ENCODE data around the gene SNX2.
"Not testable (repeated sequence)": the region's sequence is repeated elsewhere in the genome, so short reads cannot be mapped to it uniquely, and the experiment has no call there.

SNX2 gene

DNA sequence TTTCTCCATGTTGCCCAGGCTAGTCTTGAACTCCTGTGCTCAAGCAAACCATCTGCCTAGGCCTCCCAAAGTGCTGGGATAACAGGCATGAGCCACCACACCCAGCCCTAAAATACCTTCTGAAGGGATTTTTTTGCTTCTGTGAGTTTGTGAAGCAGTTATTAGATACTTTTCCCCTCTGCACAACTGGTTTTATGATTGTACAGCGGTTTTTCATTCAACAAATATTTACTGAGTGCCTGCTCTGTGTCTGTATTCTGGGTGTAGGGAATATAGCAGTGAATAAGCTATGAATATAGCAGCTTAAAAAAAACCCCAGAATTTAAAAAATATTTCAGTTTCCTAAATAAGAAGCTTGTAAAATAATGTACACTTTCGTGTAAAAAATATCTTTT lies 72.8 kb downstream of the SNX2 start:
- H3K4me3 ChIP-seq (ENCODE audit: low read depth, low read length) = no peak overlapping the region
- TF ChIP-seq, protein P1, sequence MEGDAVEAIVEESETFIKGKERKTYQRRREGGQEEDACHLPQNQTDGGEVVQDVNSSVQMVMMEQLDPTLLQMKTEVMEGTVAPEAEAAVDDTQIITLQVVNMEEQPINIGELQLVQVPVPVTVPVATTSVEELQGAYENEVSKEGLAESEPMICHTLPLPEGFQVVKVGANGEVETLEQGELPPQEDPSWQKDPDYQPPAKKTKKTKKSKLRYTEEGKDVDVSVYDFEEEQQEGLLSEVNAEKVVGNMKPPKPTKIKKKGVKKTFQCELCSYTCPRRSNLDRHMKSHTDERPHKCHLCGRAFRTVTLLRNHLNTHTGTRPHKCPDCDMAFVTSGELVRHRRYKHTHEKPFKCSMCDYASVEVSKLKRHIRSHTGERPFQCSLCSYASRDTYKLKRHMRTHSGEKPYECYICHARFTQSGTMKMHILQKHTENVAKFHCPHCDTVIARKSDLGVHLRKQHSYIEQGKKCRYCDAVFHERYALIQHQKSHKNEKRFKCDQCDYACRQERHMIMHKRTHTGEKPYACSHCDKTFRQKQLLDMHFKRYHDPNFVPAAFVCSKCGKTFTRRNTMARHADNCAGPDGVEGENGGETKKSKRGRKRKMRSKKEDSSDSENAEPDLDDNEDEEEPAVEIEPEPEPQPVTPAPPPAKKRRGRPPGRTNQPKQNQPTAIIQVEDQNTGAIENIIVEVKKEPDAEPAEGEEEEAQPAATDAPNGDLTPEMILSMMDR (IDR thresholded peaks at IDR 0.05; ENCODE audit: borderline replicate concordance, insufficient read depth, low read depth, low read length) = no peak

DNA sequence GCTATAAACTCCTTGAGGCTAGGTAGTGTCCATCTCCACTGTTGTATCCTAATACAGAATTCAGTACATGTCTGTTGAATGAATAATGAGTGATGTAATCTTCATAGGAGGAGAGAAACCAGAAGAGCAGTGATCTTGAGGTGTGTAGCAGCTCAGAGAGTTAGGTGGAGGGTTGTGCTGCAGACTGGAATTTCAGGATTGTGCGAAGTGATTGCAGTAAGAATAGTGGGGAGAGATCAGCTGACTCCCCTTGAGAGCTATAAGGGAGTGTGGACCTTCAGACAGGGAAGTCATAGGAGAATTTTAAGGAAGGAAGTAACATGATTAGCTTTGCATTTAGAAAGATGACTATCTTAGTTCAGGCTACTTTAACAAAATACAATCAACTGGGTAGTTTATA lies 74.9 kb downstream of the SNX2 start:
- H3K4me3 ChIP-seq (ENCODE audit: low read depth, low read length) = no peak overlapping the region
- TF ChIP-seq, protein P1 (IDR thresholded peaks at IDR 0.05; ENCODE audit: borderline replicate concordance, insufficient read depth, low read depth, low read length) = no peak

DNA sequence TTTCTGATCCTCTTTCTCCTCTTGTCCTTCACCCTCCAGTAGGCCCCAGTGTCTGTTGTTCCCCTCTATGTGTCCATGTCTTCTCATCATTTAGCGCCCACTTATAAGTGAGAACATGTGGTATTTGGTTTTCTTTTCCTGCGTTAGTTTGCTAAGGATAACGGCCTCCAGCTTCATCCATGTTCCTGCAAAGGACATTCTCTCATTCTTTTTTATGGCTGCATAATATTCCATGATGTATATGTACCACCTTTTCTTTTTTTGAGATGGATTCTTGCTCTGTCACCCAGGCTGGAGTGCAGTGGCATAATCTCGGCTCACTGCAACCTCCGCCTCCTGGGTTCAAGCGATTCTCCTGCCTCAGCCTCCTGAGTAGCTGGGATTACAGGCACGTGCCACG lies 82.7 kb downstream of the SNX2 start:
- not testable (repeated sequence) for H3K4me3 ChIP-seq (ENCODE audit: low read depth, low read length)

DNA sequence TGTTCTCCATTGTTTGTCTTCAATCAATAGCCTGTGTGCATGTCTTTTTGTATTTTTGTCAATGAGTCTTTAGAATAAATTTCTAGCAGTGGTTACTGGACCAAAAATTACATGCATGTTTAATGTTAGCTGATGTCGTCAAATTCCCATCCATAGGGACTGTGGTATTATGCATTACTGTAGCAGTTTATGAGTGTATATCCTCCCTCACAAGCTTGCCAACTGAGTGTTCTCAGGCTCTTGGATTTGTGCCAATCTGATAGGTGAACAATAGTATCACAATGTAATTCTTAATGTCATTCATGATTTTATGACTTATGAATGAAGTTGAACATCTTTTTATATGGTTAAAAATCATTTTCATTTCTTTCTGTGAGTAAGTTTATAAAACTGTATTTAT lies 83.6 kb downstream of the SNX2 start:
- TF ChIP-seq, protein P1 (IDR thresholded peaks at IDR 0.05; ENCODE audit: borderline replicate concordance, insufficient read depth, low read depth, low read length) = no peak
- no peak overlapping the region for H3K4me3 ChIP-seq (ENCODE audit: low read depth, low read length)

DNA sequence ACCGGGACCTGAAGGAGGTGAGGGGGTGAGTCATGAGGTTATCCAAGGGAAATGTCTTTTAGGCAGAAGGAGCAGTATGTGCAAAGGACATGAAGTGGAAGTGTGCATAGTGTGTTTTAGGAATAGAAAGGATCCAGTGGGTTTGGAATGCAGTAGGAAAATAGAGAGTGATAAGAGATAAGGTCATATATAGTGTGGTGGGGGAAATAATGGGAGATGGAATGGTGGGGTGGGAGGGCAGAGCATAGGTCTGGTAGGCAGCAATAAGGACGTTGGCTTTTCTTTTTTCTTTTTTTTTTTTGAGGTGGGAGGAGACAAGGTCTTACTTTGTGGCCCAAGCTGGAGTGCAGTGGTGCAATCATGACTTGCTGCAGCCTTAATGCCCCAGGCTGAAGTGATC lies 88.4 kb downstream of the SNX2 start:
- H3K4me3 ChIP-seq (ENCODE audit: low read depth, low read length) = no peak overlapping the region
- TF ChIP-seq, protein P1 (IDR thresholded peaks at IDR 0.05; ENCODE audit: borderline replicate concordance, insufficient read depth, low read depth, low read length) = no peak

DNA sequence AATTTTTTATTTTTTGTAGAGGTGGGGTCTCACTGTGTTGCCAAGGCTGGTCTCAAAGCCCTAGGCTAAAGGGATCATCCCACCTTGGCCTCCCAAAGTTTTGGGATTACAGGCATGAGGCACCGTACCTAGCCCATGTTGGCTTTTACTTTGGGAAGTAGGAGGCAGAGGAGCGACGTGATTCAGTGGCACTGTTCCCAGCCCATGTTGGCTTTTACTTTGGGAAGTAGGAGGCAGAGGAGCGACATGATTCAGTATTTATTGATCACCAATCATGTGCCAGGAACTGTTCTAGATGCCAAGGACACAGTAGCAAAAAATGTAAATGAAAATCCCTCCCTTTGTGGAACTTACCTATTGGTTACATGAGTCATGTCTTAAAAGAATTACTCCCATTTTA lies 88.8 kb downstream of the SNX2 start:
- TF ChIP-seq, protein P1 (IDR thresholded peaks at IDR 0.05; ENCODE audit: borderline replicate concordance, insufficient read depth, low read depth, low read length) = no peak
- no peak overlapping the region for H3K4me3 ChIP-seq (ENCODE audit: low read depth, low read length)

DNA sequence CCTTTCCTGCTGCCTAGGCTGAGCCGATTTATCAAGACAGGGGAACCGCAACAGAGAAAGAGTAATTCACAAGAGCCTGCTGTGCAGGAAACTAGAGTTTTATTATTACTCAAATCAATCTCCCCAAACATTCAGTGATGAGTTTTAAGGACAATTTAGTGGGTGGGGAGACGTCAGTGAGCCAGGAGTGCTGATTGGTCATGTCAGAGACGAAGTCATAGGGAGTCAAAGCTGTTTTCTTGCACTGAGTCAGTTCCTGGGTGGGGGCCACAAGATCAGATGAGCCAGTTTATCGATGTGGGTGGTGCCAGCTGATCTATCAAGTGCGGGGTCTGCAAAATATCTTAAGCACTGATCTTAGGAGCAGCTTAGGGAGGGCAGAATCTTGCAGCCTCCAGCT lies 89.5 kb downstream of the SNX2 start:
- TF ChIP-seq, protein P1 (IDR thresholded peaks at IDR 0.05; ENCODE audit: borderline replicate concordance, insufficient read depth, low read depth, low read length) = no peak

DNA sequence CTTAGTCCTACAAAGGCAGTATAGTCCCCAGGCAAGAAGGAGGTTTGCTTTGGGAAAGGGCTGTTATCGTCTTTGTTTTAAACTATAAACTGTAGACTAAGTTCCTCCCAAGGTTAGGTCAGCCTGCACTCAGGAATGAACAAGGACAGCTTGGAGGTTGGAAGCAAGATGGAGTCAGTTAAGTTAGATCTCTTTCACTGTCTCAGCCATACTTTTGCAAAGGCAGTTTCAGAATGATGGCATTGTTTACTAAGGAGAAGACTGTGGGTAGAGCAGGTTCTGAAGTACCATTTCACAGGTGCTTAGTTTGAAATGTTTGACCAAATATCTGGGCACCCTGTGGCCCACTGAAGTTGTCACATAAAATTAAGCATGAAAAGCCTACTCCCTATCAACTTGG lies 90.0 kb downstream of the SNX2 start:
- TF ChIP-seq, protein P1 (IDR thresholded peaks at IDR 0.05; ENCODE audit: borderline replicate concordance, insufficient read depth, low read depth, low read length) = no peak

More for the DNA sequence above, 89.5 kb downstream of the SNX2 start:
- no peak overlapping the region for H3K4me3 ChIP-seq (ENCODE audit: low read depth, low read length)

More for the DNA sequence above, 90.0 kb downstream of the SNX2 start:
- no peak overlapping the region for H3K4me3 ChIP-seq (ENCODE audit: low read depth, low read length)
